NCI-H2227 treated with DMSO at 0.1 percent for 48 hours (cell line): ENCODE measurements around the gene LNX2.

ENCODE experiments used
- DNase-seq: peaks from one replicate; lab custom pipeline; 2025; lab: John Stamatoyannopoulos, UW

LNX2 gene

GRCh38 chr13:27504128-27504867 lies 116.0 kb downstream of the LNX2 start:
- DNase-seq: no peak

- no peak for DNase-seq
These were observed 119.4 kb downstream of the LNX2 start for GRCh38 chr13:27500806-27501534.

GRCh38 chr13:27497563-27498230 lies 122.6 kb downstream of the LNX2 start:
- DNase-seq: no peak

- peak; percentile 31 for DNase-seq
These were observed 123.6 kb downstream of the LNX2 start for GRCh38 chr13:27496536-27497273.

GRCh38 chr13:27496006-27496405 lies 124.3 kb downstream of the LNX2 start:
- no peak for DNase-seq
